ENCODE measurements around the gene LRRK1. TPM values are rescaled to one million over a fixed set of nuclear protein-coding genes. Genes with fewer than 3 reads are reported as not detected.
A peak's percentile ranks its signal among the peaks of the same experiment; 100 is the strongest.

Gene LRRK1
- total RNA-seq, 2 donors from 2014 or later: 18.6 to 20.3 TPM

DNA sequence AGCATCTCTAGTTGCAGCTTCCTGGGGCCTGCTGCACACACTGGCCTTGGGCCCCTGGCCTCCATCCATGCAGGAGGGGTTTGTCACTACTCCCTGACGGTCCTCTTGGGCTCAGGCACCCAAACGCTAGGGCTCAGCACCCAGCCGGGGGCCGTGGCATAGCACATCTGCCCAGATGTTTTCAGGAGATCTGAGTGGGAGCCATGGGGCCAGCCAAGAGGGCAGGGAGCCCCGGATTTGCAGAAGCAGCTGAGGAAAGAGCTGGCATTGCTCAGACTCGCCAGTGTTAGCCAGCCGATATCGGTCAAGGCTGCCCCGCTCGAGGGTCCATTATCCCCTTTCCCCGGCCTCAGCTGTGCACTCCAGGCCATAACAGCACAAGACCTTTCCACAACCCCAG lies 41.0 kb upstream of the LRRK1 start:
- intact Hi-C loops (cut with DNase I): loop anchor here (5.0 kb wide), 1 partner anchor 211 kb away; no protein-coding TSS in a partner anchor
- 73% methylated on average over 11 of the region's 11 CpGs for WGBS

DNA sequence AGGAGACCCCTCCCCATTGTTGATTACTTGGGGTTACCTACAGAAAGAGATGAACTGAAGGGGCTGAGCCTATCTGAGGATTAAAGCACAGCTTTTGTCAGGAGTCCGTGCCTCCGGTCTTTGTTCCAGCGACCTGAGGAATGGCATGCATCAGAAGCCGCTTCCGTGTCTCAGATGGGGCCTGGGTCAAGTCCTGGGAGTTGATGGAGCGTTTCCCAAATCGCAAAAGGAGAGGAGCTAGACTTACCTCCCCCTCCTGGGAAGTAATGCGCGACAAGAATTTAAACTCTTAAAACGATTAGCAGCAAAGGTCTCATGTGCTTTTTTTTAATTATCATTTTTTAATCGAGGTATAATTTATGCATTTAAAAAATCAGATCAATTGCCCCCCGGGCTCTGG lies 40.5 kb upstream of the LRRK1 start:
- WGBS: 61% methylated on average over 12 of the region's 12 CpGs
- intact Hi-C loops (cut with DNase I): loop anchor here (5.0 kb wide), 1 partner anchor 211 kb away; no protein-coding TSS in a partner anchor
- Histone ChIP-seq H3K4me1 (replicated peaks) (no peaks in the 10 kb centered on the region), H3K27me3 (replicated peaks; ENCODE audit: insufficient read depth) (no peaks in the 10 kb centered on the region), H3K9me3 (no peaks in the 10 kb centered on the region), H3K27ac (peak overlapping the region; percentile 87 to 98), H3K36me3 (no peaks in the 10 kb centered on the region), H3K4me3 (peak overlapping the region; percentile 63 to 95)
- DNase-seq (ENCODE audit: low spot score): no peak
- TF ChIP-seq POLR2A (IDR thresholded peaks at IDR 0.05): no peak
- TF ChIP-seq, protein P1, sequence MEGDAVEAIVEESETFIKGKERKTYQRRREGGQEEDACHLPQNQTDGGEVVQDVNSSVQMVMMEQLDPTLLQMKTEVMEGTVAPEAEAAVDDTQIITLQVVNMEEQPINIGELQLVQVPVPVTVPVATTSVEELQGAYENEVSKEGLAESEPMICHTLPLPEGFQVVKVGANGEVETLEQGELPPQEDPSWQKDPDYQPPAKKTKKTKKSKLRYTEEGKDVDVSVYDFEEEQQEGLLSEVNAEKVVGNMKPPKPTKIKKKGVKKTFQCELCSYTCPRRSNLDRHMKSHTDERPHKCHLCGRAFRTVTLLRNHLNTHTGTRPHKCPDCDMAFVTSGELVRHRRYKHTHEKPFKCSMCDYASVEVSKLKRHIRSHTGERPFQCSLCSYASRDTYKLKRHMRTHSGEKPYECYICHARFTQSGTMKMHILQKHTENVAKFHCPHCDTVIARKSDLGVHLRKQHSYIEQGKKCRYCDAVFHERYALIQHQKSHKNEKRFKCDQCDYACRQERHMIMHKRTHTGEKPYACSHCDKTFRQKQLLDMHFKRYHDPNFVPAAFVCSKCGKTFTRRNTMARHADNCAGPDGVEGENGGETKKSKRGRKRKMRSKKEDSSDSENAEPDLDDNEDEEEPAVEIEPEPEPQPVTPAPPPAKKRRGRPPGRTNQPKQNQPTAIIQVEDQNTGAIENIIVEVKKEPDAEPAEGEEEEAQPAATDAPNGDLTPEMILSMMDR (IDR thresholded peaks at IDR 0.05): no peak
- TF ChIP-seq POLR2AphosphoS5 (IDR thresholded peaks at IDR 0.05): no peak

More for the DNA sequence above, 41.0 kb upstream of the LRRK1 start:
- no peak for DNase-seq (ENCODE audit: low spot score)
- TF ChIP-seq POLR2A (IDR thresholded peaks at IDR 0.05): no peak
- no peak for TF ChIP-seq POLR2AphosphoS5 (IDR thresholded peaks at IDR 0.05)
- TF ChIP-seq, protein P1 (IDR thresholded peaks at IDR 0.05): no peak
- H3K9me3 ChIP-seq: no peaks in the 10 kb centered on the region
- no peaks in the 10 kb centered on the region for H3K36me3 ChIP-seq
- no peaks in the 10 kb centered on the region for H3K27me3 ChIP-seq (replicated peaks; ENCODE audit: insufficient read depth)
- no peaks in the 10 kb centered on the region for H3K4me1 ChIP-seq (replicated peaks)
- H3K27ac ChIP-seq: peak overlapping the region in 1 of 2 donors; percentile 98
- H3K4me3 ChIP-seq: peak overlapping the region in 1 of 2 donors; percentile 95

DNA sequence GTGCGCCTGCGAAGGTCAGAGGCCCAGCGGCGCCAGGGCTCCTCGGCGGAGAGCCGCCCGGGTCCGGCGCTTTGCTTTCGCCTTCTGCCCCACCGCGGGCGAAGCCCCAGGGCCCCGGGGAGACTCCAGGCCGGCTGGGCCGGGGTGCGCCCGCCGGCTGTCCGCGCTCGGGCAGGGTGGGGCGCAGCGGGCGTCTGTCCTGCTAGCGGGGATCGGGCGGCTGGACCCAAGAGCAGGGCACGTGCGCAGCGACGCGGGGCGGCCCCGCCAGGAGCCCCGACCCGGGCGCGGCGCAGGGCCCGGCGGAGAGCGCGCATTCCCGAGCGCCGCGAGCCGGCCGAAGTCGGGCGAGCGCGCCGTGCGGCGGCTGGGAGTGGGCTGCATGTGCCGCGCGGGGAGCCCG lies 40.1 kb upstream of the LRRK1 start:
- DNase-seq (ENCODE audit: low spot score): no peak
- no peaks in the 10 kb centered on the region for H3K27me3 ChIP-seq (replicated peaks; ENCODE audit: insufficient read depth)
- H3K4me1 ChIP-seq (replicated peaks): no peaks in the 10 kb centered on the region
- intact Hi-C loops (cut with DNase I): loop anchor here (5.0 kb wide), 1 partner anchor 212 kb away; no protein-coding TSS in a partner anchor
- H3K36me3 ChIP-seq: no peaks in the 10 kb centered on the region
- TF ChIP-seq POLR2A (IDR thresholded peaks at IDR 0.05) (no peak), POLR2AphosphoS5 (IDR thresholded peaks at IDR 0.05) (no peak)
- TF ChIP-seq, protein P1 (IDR thresholded peaks at IDR 0.05): no peak
- peak overlapping the region; percentile 63 to 95 for H3K4me3 ChIP-seq
- WGBS: 6% methylated on average over 43 of the region's 62 CpGs
- H3K27ac ChIP-seq: peak overlapping the region; percentile 87 to 98
- H3K9me3 ChIP-seq: no peaks in the 10 kb centered on the region

DNA sequence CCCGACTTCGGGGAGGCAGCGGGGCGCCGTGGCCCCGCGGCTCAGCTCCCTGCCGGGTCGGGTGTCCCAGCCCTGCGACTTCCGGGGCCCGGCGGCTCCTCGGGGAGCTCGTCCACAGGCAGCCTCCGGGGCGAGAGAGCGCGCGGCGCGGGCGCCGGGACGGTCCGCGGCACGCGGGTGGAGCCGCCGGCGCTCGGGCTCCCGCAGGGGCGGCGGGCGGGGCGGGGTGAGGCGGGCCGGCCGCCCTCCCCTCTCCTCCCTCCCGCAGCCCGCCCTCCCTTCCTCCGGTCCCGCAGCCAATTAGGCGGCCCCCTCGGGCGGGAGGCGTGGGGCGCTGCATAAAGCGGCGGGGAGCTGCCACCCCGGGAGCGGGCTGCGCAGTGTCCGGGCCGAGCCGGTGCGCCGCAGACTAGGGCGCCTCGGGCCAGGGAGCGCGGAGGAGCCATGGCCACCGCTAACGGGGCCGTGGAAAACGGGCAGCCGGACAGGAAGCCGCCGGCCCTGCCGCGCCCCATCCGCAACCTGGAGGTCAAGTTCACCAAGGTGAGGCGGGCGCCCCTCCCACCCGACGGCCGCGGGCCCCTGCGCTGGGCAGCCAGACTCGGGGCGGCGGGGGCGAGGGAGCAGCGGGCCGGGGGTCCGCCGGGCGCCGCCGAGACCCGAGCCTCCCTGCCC lies 39.6 kb upstream of the LRRK1 start, which contains the start of gene ALDH1A3:
ALDH1A3 (plus strand) TSS at position 368 of the 675 bp plus-strand sequence; CDS start at position 445, 77 bp downstream.
- Histone ChIP-seq H3K4me3 (peak within 1 kb of the TSS; percentile 63 to 95), H3K36me3 (no peaks in the 10 kb centered on the region), H3K27me3 (replicated peaks; ENCODE audit: insufficient read depth) (no peaks in the 10 kb centered on the region), H3K27ac (peak within 1 kb of the TSS; percentile 87 to 98), H3K9me3 (no peaks in the 10 kb centered on the region), H3K4me1 (replicated peaks) (no peaks in the 10 kb centered on the region)
- DNase-seq (ENCODE audit: low spot score): peak; percentile 81
- intact Hi-C loops (cut with DNase I): loop anchor here (5.0 kb wide), 1 partner anchor 212 kb away; no protein-coding TSS in a partner anchor
- WGBS: 1% methylated on average over 53 of the region's 93 CpGs
- TF ChIP-seq POLR2A (IDR thresholded peaks at IDR 0.05) (peak; percentile 84), POLR2AphosphoS5 (IDR thresholded peaks at IDR 0.05) (peak; percentile 77)
- TF ChIP-seq, protein P1 (IDR thresholded peaks at IDR 0.05): peak in 1 of 4 experiments; percentile 15

Measured in prostate gland (tissue), 2 donors.